GM23338 (cell line): ENCODE measurements around the gene A3GALT2. TPM values are rescaled to one million over a fixed set of nuclear protein-coding genes. Genes with fewer than 3 reads are reported as not detected.

Experiments
- ATAC-seq: fragments of 200-7000 bp; cut with Tn5 transposase; 3 replicates; pipeline ENCODE4 v1.9.1; 2020
- DNase-seq: peaks from one replicate; pipeline ENCODE4 v3.0.0-alpha.2; 2015; ENCODE audit warnings: low spot score
- H2AFZ ChIP-seq: fragments of 200-600 bp; sonication (generic); 2 replicates; pipeline ENCODE4 v1.8.0; 2016; ENCODE audit warnings: antibody characterized with exemption, mild to moderate bottlenecking, moderate library complexity
- H3F3A ChIP-seq: fragments of 200-600 bp; sonication (generic); replicated peaks from 2 replicates; pipeline ENCODE4 v1.8.0; 2017; ENCODE audit warnings: antibody characterized with exemption, mixed run types, low read depth
- H3K27ac ChIP-seq: fragments of 200-600 bp; sonication (generic); 2 replicates; pipeline ENCODE4 v1.6.1; 2016; ENCODE audit warnings: low read depth
- H3K27me3 ChIP-seq: fragments of 200-600 bp; sonication (generic); 2 replicates; pipeline ENCODE4 v1.8.0; 2016; ENCODE audit warnings: mild to moderate bottlenecking, mixed run types, moderate library complexity; ENCODE audit not compliant: insufficient read depth
- H3K36me3 ChIP-seq: fragments of 200-600 bp; sonication (generic); 2 replicates; pipeline ENCODE4 v1.8.0; 2016; ENCODE audit warnings: mild to moderate bottlenecking; ENCODE audit not compliant: insufficient read depth
- H3K4me1 ChIP-seq: fragments of 200-600 bp; sonication (generic); 2 replicates; pipeline ENCODE4 v1.8.0; 2016; ENCODE audit warnings: mild to moderate bottlenecking, moderate library complexity; ENCODE audit not compliant: insufficient read depth
- H3K4me2 ChIP-seq: fragments of 200-600 bp; sonication (generic); 2 replicates; pipeline ENCODE4 v1.7.1; 2017; ENCODE audit warnings: mixed run types
- H3K4me3 ChIP-seq: fragments of 200-600 bp; sonication (generic); 2 replicates; pipeline ENCODE4 v1.6.1; 2016; ENCODE audit warnings: mixed run types
- H3K79me2 ChIP-seq: fragments of 200-600 bp; sonication (generic); replicated peaks from 2 replicates; pipeline ENCODE4 v1.8.0; 2017; ENCODE audit warnings: mild to moderate bottlenecking; ENCODE audit not compliant: insufficient read depth
- H3K9me2 ChIP-seq: fragments of 200-600 bp; sonication (generic); 2 replicates; pipeline ENCODE4 v1.8.0; 2017; ENCODE audit not compliant: insufficient read depth
- H4K20me1 ChIP-seq: fragments of 200-600 bp; sonication (generic); replicated peaks from 2 replicates; pipeline ENCODE4 v1.8.0; 2017; ENCODE audit warnings: mild to moderate bottlenecking; ENCODE audit not compliant: insufficient read depth
- H3K27ac Mint-ChIP-seq: 2 replicates; pipeline ENCODE4 v1.8.0; 2020; ENCODE audit warnings: inconsistent platforms, mild to moderate bottlenecking, moderate library complexity, mixed read lengths
- H3K27me3 Mint-ChIP-seq: 3 replicates; pipeline ENCODE4 v1.8.0; 2022; ENCODE audit warnings: low read depth, mild to moderate bottlenecking, moderate library complexity, mixed read lengths, inconsistent platforms; ENCODE audit not compliant: insufficient read depth, poor library complexity
- H3K36me3 Mint-ChIP-seq: 3 replicates; pipeline ENCODE4 v1.8.0; 2021; ENCODE audit warnings: low read depth, mild to moderate bottlenecking, inconsistent platforms, moderate library complexity, mixed read lengths
- H3K4me1 Mint-ChIP-seq: 3 replicates; pipeline ENCODE4 v1.8.0; 2020; ENCODE audit warnings: mild to moderate bottlenecking, inconsistent platforms, mixed read lengths
- H3K4me3 Mint-ChIP-seq: 3 replicates; pipeline ENCODE4 v1.8.0; 2021; ENCODE audit warnings: moderate library complexity, mild to moderate bottlenecking, inconsistent platforms, mixed read lengths
- H3K9me3 Mint-ChIP-seq: 3 replicates; pipeline ENCODE4 v1.8.0; 2020; ENCODE audit warnings: moderate library complexity, mild to moderate bottlenecking, inconsistent platforms, mixed read lengths
- CREB1 ChIP-seq: fragments of 250-450 bp; sonication (Bioruptor Pico); IDR thresholded peaks from 2 replicates; pipeline ENCODE4 v1.5.0; 2020; ENCODE audit warnings: low read depth, mild to moderate bottlenecking, moderate library complexity
- ETS1 ChIP-seq: IDR thresholded peaks from 2 replicates; pipeline ENCODE4 v1.6.1; 2016; ENCODE audit warnings: antibody characterized with exemption
- EZH2 ChIP-seq: fragments of 200-600 bp; sonication (generic); IDR thresholded peaks from one replicate; pipeline ENCODE4 v1.8.0; 2017; ENCODE audit warnings: antibody characterized with exemption, mild to moderate bottlenecking, low read depth; ENCODE audit not compliant: unreplicated experiment
- EZH2phosphoT487 ChIP-seq: fragments of 200-600 bp; sonication (generic); IDR thresholded peaks from one replicate; pipeline ENCODE4 v1.8.1; 2018; ENCODE audit warnings: antibody characterized with exemption; ENCODE audit not compliant: unreplicated experiment
- NANOG ChIP-seq: IDR thresholded peaks from 2 replicates; pipeline ENCODE4 v1.6.1; 2016; ENCODE audit warnings: antibody characterized with exemption, borderline replicate concordance
- POLR2AphosphoS5 ChIP-seq: IDR thresholded peaks from 2 replicates; pipeline ENCODE4 v1.6.1; 2016; ENCODE audit warnings: antibody characterized with exemption, low read depth
- polyA plus RNA-seq: library from polyadenylated mRNA; unstranded; fragments of >200 nt; fragmentation: Nextera tagmentation; extraction: Ambion mirVana; gene quantifications from 2 replicates; pipeline ENCODE4 v1.2.1, GENCODE V29; 2016
- total RNA-seq: library from RNA; depleted of rRNA; stranded (reverse); fragments of >200 nt; shearing (Covaris generic); gene quantifications from 2 replicates; pipeline ENCODE4 v1.2.3, GENCODE V29; 2014
- TF ChIP-seq, protein P1 (sequence below): IDR thresholded peaks from one replicate; pipeline ENCODE4 v1.6.1; 2018; ENCODE audit warnings: antibody characterized with exemption; ENCODE audit not compliant: unreplicated experiment

The A3GALT2 gene
- total and polyA plus RNA-seq, 2 experiments from 2014 or later, result not detected

DNA sequence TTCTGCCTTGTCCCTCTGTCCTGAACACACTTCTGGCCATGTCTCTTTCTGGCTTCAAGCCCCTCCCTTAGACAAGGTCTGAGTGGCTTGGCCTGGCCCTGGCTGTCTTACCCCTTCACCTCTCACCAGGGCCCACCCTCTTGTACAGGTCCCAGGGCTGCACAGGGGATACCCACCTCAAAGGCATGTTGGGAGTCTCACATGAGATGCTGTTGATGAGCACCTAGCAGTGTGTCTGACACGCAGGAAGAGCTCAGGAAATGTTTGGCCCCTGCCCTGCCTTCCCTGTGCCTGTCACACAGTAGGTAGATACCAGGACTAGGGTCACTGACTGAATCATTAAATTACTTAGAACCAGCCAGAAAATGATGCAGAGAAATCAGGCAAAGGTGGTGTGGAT lies 48.0 kb downstream of the A3GALT2 start:
- Mint-ChIP-seq H3K27ac (no peak overlapping the region; the same call in 1 of the 2 replicates), H3K4me3 (no peak overlapping the region; the same call in 2 of the 3 replicates)
- H2AFZ ChIP-seq, result no peak overlapping the region

DNA sequence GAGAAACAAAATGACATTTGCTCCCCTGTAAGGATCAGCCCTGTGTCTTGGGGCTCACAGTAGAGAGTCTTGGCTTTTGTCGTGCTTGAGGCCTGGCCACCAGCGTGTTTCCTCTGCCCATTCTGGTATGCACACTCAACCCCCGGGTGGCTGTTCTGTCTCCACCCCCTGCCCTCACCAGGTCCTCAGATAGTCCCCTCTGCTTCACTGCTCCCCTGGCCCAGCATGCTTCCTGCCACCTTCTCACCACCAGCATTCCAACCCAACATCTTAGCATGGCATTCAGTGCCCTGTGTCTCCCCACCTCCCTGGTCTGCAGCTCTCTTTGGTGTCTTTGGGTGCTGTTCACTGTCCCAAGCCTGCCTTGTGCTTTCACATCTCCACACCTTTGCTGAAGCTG lies 48.4 kb downstream of the A3GALT2 start:
- peaks cover 7% of the 10 kb centered on the region for H4K20me1 ChIP-seq
- no peak overlapping the region for H3K4me3 ChIP-seq
- H3K27ac ChIP-seq, result no peak overlapping the region
- H3K4me1 ChIP-seq, result peaks cover 10% of the 10 kb centered on the region
- 0 out of 2 replicates have a peak, but pooled peaks cover 9% of the 10 kb centered on the region for H3K79me2 ChIP-seq
- ATAC-seq, result no peak
- TF ChIP-seq EZH2 (no peak), CREB1 (CRISPR knock-in tag) (no peak)
- TF ChIP-seq, protein P1, sequence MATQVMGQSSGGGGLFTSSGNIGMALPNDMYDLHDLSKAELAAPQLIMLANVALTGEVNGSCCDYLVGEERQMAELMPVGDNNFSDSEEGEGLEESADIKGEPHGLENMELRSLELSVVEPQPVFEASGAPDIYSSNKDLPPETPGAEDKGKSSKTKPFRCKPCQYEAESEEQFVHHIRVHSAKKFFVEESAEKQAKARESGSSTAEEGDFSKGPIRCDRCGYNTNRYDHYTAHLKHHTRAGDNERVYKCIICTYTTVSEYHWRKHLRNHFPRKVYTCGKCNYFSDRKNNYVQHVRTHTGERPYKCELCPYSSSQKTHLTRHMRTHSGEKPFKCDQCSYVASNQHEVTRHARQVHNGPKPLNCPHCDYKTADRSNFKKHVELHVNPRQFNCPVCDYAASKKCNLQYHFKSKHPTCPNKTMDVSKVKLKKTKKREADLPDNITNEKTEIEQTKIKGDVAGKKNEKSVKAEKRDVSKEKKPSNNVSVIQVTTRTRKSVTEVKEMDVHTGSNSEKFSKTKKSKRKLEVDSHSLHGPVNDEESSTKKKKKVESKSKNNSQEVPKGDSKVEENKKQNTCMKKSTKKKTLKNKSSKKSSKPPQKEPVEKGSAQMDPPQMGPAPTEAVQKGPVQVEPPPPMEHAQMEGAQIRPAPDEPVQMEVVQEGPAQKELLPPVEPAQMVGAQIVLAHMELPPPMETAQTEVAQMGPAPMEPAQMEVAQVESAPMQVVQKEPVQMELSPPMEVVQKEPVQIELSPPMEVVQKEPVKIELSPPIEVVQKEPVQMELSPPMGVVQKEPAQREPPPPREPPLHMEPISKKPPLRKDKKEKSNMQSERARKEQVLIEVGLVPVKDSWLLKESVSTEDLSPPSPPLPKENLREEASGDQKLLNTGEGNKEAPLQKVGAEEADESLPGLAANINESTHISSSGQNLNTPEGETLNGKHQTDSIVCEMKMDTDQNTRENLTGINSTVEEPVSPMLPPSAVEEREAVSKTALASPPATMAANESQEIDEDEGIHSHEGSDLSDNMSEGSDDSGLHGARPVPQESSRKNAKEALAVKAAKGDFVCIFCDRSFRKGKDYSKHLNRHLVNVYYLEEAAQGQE, result no peak
- H3K4me2 ChIP-seq, result no peak overlapping the region
- no peak overlapping the region; the same call in 1 of the 2 replicates for H3K27ac Mint-ChIP-seq
- H3K9me3 Mint-ChIP-seq, result no peaks in the 10 kb centered on the region
- H3K4me1 Mint-ChIP-seq, result peaks cover 53% of the 10 kb centered on the region
- no peaks in the 10 kb centered on the region for H3K27me3 ChIP-seq
- peaks cover 15% of the 10 kb centered on the region for H3K36me3 Mint-ChIP-seq
- H3K4me3 Mint-ChIP-seq, result no peak overlapping the region; the same call in 2 of the 3 replicates
- no peaks in the 10 kb centered on the region for H3K9me2 ChIP-seq
- H2AFZ ChIP-seq, result no peak overlapping the region
- H3K27me3 Mint-ChIP-seq, result peaks cover 11% of the 10 kb centered on the region
- no peak for DNase-seq
- no peaks in the 10 kb centered on the region for H3K36me3 ChIP-seq
- no peaks in the 10 kb centered on the region for H3F3A ChIP-seq

More for the DNA sequence above, 48.0 kb downstream of the A3GALT2 start:
- 0 out of 2 replicates have a peak, but pooled peaks cover 9% of the 10 kb centered on the region for H3K79me2 ChIP-seq
- H4K20me1 ChIP-seq, result peaks cover 3% of the 10 kb centered on the region
- H3K27me3 ChIP-seq, result no peaks in the 10 kb centered on the region
- ATAC-seq (no peak), DNase-seq (no peak)
- Mint-ChIP-seq H3K27me3 (peaks cover 12% of the 10 kb centered on the region), H3K36me3 (peaks cover 15% of the 10 kb centered on the region), H3K9me3 (no peaks in the 10 kb centered on the region), H3K4me1 (peaks cover 49% of the 10 kb centered on the region)
- TF ChIP-seq POLR2AphosphoS5 (no peak), EZH2phosphoT487 (no peak), ETS1 (no peak), NANOG (no peak), EZH2 (no peak)
- TF ChIP-seq, protein P1, result no peak
- H3F3A ChIP-seq, result no peaks in the 10 kb centered on the region
- no peaks in the 10 kb centered on the region for H3K36me3 ChIP-seq
- H3K4me3 ChIP-seq, result no peak overlapping the region
- no peak overlapping the region for H3K4me2 ChIP-seq
- H3K27ac ChIP-seq, result no peak overlapping the region
- H3K9me2 ChIP-seq, result no peaks in the 10 kb centered on the region
- peaks cover 10% of the 10 kb centered on the region for H3K4me1 ChIP-seq
